OCI-LY3 (cell line): ENCODE measurements around the gene BICD2.

Source experiments
- H2AFZ ChIP-seq: fragments of 200-600, 300-600 bp; shearing (Covaris generic); 2 replicates; pipeline ENCODE4 v1.6.0; 2014; ENCODE audit warnings: antibody characterized with exemption, low read depth, low read length
- H3K27ac ChIP-seq: fragments of 200-600, 300-600 bp; sonication (generic); 2 replicates; pipeline ENCODE4 v1.5.1; 2014; ENCODE audit warnings: mild to moderate bottlenecking, low read length, moderate library complexity, mixed read lengths
- H3K27me3 ChIP-seq: fragments of 200-600, 300-600 bp; sonication (generic); 2 replicates; pipeline ENCODE4 v1.6.1; 2014; ENCODE audit warnings: low read depth, low read length, mixed read lengths
- H3K36me3 ChIP-seq: fragments of 200-600, 300-600 bp; sonication (generic); replicated peaks from 2 replicates; pipeline ENCODE3; 2014; ENCODE audit warnings: low read depth, low read length, mixed read lengths
- H3K4me1 ChIP-seq: fragments of 300-600, 200-600 bp; sonication (generic); 2 replicates; pipeline ENCODE4 v1.6.1; 2014; ENCODE audit warnings: low read length, mixed read lengths
- H3K4me2 ChIP-seq: fragments of 200-600, 300-600 bp; sonication (generic); 2 replicates; pipeline ENCODE4 v1.6.1; 2014; ENCODE audit warnings: low read length, mixed read lengths
- H3K4me3 ChIP-seq: fragments of 300-600, 200-600 bp; sonication (generic); 2 replicates; pipeline ENCODE4 v1.5.1; 2014; ENCODE audit warnings: antibody characterized with exemption, mild to moderate bottlenecking, low read length, moderate library complexity
- H3K79me2 ChIP-seq: fragments of 300-600, 200-600 bp; shearing (Covaris generic); 2 replicates; pipeline ENCODE4 v1.6.1; 2014; ENCODE audit warnings: mild to moderate bottlenecking, low read length, mixed read lengths
- H3K9ac ChIP-seq: fragments of 300-600, 200-600 bp; shearing (Covaris generic); 2 replicates; pipeline ENCODE4 v1.6.0; 2014; ENCODE audit warnings: mild to moderate bottlenecking, low read length, moderate library complexity
- H3K9me3 ChIP-seq: fragments of 200-600, 300-600 bp; shearing (Covaris generic); 2 replicates; pipeline ENCODE4 v1.6.1; 2014; ENCODE audit warnings: low read length, mixed read lengths; ENCODE audit not compliant: insufficient read depth
- H4K20me1 ChIP-seq: fragments of 200-600, 300-600 bp; sonication (generic); 2 replicates; pipeline ENCODE4 v1.6.1; 2016; ENCODE audit warnings: low read length, mixed read lengths; ENCODE audit not compliant: insufficient read depth
- CTCF ChIP-seq: fragments of 200-600, 300-600 bp; sonication (generic); IDR thresholded peaks from 2 replicates; pipeline ENCODE4 v1.5.1; 2014; ENCODE audit warnings: antibody characterized with exemption, low read length, low read depth
- EZH2phosphoT487 ChIP-seq: fragments of 200-600 bp; shearing (Covaris generic); IDR thresholded peaks from 2 replicates; pipeline ENCODE4 v1.6.1; 2018; ENCODE audit warnings: antibody characterized with exemption, mixed run types, low read depth

The BICD2 gene

GRCh38 chr9:92696619-92697018, 68.0 kb downstream of the BICD2 start:
- peaks cover 4% of the 10 kb centered on the region; the same call in 1 of the 2 replicates for H3K9me3 ChIP-seq
- 0 out of 2 replicates have a peak, but pooled peaks cover 3% of the 10 kb centered on the region for H3K4me1 ChIP-seq
- H3K27ac ChIP-seq, result no peak overlapping the region
- no peaks in the 10 kb centered on the region for H3K27me3 ChIP-seq
- peaks cover 8% of the 10 kb centered on the region for H3K36me3 ChIP-seq
- H3K79me2 ChIP-seq, result no peaks in the 10 kb centered on the region
- TF ChIP-seq EZH2phosphoT487, result no peak
- TF ChIP-seq CTCF, result no peak
- no peak overlapping the region for H3K4me3 ChIP-seq
- no peaks in the 10 kb centered on the region for H4K20me1 ChIP-seq
- no peak overlapping the region for H3K4me2 ChIP-seq
- no peak overlapping the region for H2AFZ ChIP-seq
- no peak overlapping the region for H3K9ac ChIP-seq

GRCh38 chr9:92686954-92687353, 77.7 kb downstream of the BICD2 start:
- H4K20me1 ChIP-seq, result no peaks in the 10 kb centered on the region
- 0 out of 2 replicates have a peak, but pooled peaks cover 6% of the 10 kb centered on the region for H3K9me3 ChIP-seq
- H3K79me2 ChIP-seq, result no peaks in the 10 kb centered on the region
- H3K27me3 ChIP-seq, result no peaks in the 10 kb centered on the region
- no peak overlapping the region for H3K4me2 ChIP-seq
- no peak overlapping the region for H3K27ac ChIP-seq
- H3K4me3 ChIP-seq, result no peak overlapping the region
- H2AFZ ChIP-seq, result no peak overlapping the region
- H3K36me3 ChIP-seq, result no peaks in the 10 kb centered on the region
- no peak overlapping the region for H3K9ac ChIP-seq
- H3K4me1 ChIP-seq, result no peaks in the 10 kb centered on the region
- TF ChIP-seq CTCF, result no peak
- TF ChIP-seq EZH2phosphoT487, result no peak

- no peak overlapping the region for H2AFZ ChIP-seq
Observed at GRCh38 chr9:92685022-92685421, 79.6 kb downstream of the BICD2 start.

GRCh38 chr9:92682269-92682668, 82.4 kb downstream of the BICD2 start:
- Histone ChIP-seq H3K4me1 (no peaks in the 10 kb centered on the region), H3K27ac (no peak overlapping the region), H3K4me2 (no peak overlapping the region), H4K20me1 (no peaks in the 10 kb centered on the region), H3K4me3 (no peak overlapping the region), H2AFZ (no peak overlapping the region), H3K9ac (no peak overlapping the region), H3K36me3 (no peaks in the 10 kb centered on the region), H3K27me3 (no peaks in the 10 kb centered on the region), H3K9me3 (no peaks in the 10 kb centered on the region), H3K79me2 (no peaks in the 10 kb centered on the region)
- TF ChIP-seq EZH2phosphoT487 (no peak), CTCF (no peak)

More at GRCh38 chr9:92685022-92685421, 79.6 kb downstream of the BICD2 start:
- Histone ChIP-seq H3K4me2 (no peak overlapping the region), H4K20me1 (no peaks in the 10 kb centered on the region), H3K9ac (no peak overlapping the region), H3K36me3 (no peaks in the 10 kb centered on the region), H3K27me3 (no peaks in the 10 kb centered on the region), H3K4me3 (no peak overlapping the region), H3K4me1 (no peaks in the 10 kb centered on the region), H3K27ac (no peak overlapping the region), H3K9me3 (no peaks in the 10 kb centered on the region), H3K79me2 (no peaks in the 10 kb centered on the region)
- TF ChIP-seq EZH2phosphoT487, result no peak
- no peak for TF ChIP-seq CTCF
